Stomach smooth muscle (tissue), 2 donors: ENCODE measurements around the gene IL17REL.

Source experiments
- H3K27ac ChIP-seq: one replicate; pipeline ENCODE4 v1.7.0; 2013; ENCODE audit warnings: mild to moderate bottlenecking, low read length, inconsistent platforms
- H3K27me3 ChIP-seq, 2 donors: one replicate each; pipeline ENCODE4 v1.7.0; 2013; ENCODE audit warnings: low read length in 2 of 2; ENCODE audit not compliant: insufficient read depth in 2 of 2, control insufficient read depth in 1 of 2
- H3K36me3 ChIP-seq, 2 donors: one replicate each; pipeline ENCODE4 v1.7.0; 2013; ENCODE audit warnings: low read length in 2 of 2; ENCODE audit not compliant: control insufficient read depth in 2 of 2, insufficient read depth in 2 of 2
- H3K4me1 ChIP-seq: one replicate; pipeline ENCODE4 v1.7.0; 2013; ENCODE audit warnings: low read length; ENCODE audit not compliant: control insufficient read depth, insufficient read depth
- H3K4me3 ChIP-seq, 2 donors: one replicate each; pipeline ENCODE4 v1.7.0; 2013; ENCODE audit warnings: low read length in 2 of 2
- H3K9ac ChIP-seq, 2 donors: one replicate each; pipeline ENCODE4 v1.7.0; 2013; ENCODE audit warnings: low read length in 2 of 2, mild to moderate bottlenecking in 1 of 2
- H3K9me3 ChIP-seq, 2 donors: one replicate each; pipeline ENCODE4 v1.7.0; 2013; ENCODE audit warnings: low read length in 2 of 2; ENCODE audit not compliant: control insufficient read depth in 2 of 2
- donor health status: healthy.
- donor health status: Pancreatic carcinoma.

IL17REL gene

DNA sequence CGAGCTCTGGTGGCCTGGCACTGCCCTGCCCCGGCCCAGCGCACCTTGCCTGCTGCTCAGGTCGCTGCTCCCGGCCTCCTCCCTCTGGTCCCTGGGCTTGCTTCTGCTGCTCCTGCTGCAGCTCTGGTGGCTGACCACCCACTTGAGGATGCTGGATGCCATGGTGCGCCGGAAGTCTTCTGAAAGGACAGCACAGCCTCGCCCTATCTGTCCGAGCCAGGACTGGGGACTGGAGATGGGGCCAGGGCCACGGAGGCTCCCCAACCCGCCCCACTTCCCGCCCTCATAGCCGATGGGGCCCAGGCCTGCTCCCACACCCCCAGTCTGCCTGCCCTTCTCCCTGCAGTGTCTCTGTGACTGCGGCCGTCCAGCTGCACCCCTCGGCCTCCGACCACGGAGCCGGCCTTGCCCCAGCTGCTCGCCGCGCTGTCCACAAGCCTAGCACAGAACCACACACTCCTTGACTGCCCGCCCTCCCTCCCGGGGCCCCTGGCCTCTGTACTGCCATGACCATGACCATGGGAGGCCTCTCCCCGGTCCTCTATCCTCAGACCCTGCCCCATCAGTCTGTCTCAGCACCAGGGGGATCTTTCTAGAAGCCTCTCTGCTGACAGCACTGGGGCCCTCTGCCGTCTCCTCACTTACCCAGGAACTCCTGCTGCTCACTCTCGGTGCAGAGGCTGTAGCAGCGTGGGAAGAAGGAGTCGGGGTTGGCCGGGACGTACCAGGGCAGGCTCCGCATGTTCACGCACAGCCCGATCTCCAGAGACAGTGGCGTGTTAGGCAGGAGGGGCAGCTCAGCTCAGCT lies 32.9 kb upstream of the IL17REL start:
- Histone ChIP-seq H3K4me3 (no peak overlapping the region), H3K27ac (no peak overlapping the region), H3K27me3 (peaks cover 17 to 21% of the 10 kb centered on the region in 2 donors), H3K4me1 (no peaks in the 10 kb centered on the region), H3K9me3 (no peaks in the 10 kb centered on the region), H3K9ac (no peak overlapping the region), H3K36me3 (no peaks in the 10 kb centered on the region)

GRCh38 chr22:50044485-50045118 lies 32.0 kb upstream of the IL17REL start:
- Histone ChIP-seq H3K4me3 (no peak overlapping the region), H3K27me3 (peaks cover 18 to 21% of the 10 kb centered on the region in 2 donors), H3K4me1 (no peaks in the 10 kb centered on the region), H3K9me3 (no peaks in the 10 kb centered on the region), H3K9ac (no peak overlapping the region), H3K27ac (no peak overlapping the region), H3K36me3 (no peaks in the 10 kb centered on the region)

DNA sequence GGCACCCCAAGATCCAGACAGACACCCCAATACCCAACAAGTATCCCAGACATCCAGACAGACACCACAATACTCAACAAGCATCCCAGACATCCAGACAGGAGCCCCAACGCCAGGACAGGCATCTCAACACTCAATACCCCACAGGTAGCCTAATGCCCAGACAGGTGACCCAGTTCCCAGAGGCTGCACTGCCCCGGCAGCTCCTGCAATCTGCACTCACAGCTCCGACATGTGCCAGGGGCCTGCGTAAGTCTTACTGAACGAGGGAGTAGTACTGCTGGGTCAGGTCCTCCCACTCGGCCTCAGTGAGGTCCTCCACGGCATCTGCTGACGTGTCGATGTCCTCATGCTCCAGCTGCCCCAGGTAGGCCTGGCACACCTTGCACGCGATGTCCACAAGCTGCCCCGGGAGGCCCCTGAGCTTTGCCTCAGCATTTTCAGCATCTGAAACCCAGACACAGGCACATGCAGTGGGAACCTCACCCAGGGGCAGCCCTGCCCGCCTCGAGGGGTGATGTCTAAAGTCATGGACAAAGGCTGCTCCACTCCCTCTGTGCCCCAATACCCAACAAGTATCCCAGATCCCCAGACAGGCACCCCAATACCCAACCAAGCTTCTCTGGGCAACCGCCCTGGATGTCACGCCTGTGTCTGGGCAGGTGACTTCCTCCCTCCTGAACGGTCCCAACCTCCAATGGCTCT lies 28.9 kb upstream of the IL17REL start:
- H3K36me3 ChIP-seq = no peaks in the 10 kb centered on the region
- no peak overlapping the region for H3K9ac ChIP-seq
- peaks cover 0 to 11% of the 10 kb centered on the region in 2 donors for H3K9me3 ChIP-seq
- H3K27me3 ChIP-seq = peaks cover 16 to 21% of the 10 kb centered on the region in 2 donors
- no peaks in the 10 kb centered on the region for H3K4me1 ChIP-seq
- no peak overlapping the region for H3K27ac ChIP-seq
- H3K4me3 ChIP-seq = no peak overlapping the region

GRCh38 chr22:50040717-50041116 lies 28.2 kb upstream of the IL17REL start:
- Histone ChIP-seq H3K4me3 (no peak overlapping the region), H3K4me1 (no peaks in the 10 kb centered on the region), H3K27ac (no peak overlapping the region), H3K9ac (no peak overlapping the region), H3K27me3 (peaks cover 16 to 21% of the 10 kb centered on the region in 2 donors), H3K36me3 (no peaks in the 10 kb centered on the region), H3K9me3 (peaks cover 0 to 11% of the 10 kb centered on the region in 2 donors)

DNA sequence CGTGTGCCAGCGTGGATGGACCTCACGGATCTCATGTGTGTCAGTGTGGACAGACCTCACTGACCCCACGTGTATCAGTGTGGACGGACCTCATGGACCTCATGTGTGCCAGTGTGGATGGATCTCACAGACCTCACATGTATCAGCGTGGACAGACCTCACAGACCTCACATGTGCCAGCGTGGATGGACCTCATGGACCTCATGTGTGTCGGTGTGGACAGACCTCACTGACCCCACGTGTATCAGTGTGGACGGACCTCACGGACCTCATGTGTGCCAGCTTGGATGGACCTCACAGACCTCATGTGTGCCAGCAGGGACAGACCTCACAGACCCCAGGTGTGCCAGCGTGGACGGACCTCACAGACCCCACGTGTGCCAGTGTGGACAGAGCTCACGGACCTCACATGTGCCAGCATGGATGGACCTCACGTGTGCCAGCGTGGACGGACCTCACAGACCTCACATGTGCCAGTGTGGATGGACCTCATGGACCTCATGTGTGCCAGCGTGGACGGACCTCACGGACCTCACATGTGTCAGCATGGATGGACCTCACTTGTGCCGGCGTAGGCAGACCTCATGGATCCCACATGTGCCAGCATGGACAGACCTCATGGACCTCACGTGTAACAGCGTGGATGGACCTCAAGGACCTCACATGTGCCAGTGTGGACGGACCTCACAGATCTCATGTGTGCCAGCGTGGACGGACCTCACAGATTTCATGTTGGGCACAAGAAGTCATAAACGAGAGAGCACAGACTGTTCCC lies 27.3 kb upstream of the IL17REL start:
- no peak overlapping the region for H3K27ac ChIP-seq
- no peaks in the 10 kb centered on the region for H3K4me1 ChIP-seq
- peaks cover 0 to 11% of the 10 kb centered on the region in 2 donors for H3K9me3 ChIP-seq
- H3K4me3 ChIP-seq = no peak overlapping the region
- peaks cover 19 to 20% of the 10 kb centered on the region in 2 donors for H3K27me3 ChIP-seq
- H3K9ac ChIP-seq = no peak overlapping the region
- no peaks in the 10 kb centered on the region for H3K36me3 ChIP-seq

DNA sequence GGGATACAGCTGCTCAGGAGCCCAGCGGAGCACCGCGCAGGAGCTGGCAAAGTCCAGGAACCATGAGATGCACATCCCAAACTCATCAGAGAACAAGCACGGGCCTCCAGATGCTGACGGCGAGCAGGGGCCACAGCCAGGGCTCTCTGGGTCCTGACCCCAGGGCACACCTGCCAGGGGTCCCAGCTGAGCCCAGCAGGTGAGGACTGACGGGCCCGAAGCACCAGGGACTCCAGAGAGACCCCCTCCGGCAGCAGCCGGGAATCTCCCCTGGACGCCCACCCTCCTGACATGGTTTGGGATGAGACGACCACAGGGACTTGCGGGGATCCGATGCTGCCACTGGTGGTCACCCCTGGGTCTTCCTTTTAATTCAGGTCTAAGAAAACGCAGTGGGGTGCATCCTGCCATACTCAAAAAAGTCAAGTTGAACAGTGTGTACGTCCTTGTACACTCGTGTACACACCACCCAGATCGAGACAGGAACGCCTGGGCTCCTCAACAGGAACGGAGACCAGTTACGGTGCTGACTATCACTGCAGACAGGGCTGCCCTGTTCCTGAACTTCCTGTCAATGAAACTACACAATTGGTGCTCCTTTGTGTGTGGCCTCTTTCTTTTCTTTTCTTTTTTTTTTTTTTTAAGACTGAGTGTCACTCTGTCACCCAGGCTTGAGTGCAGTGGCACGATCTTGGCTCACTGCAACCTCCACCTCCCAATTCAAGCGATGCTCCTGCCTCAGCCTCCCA lies 23.6 kb upstream of the IL17REL start:
- Histone ChIP-seq H3K4me1 (no peaks in the 10 kb centered on the region), H3K27me3 (peaks cover 6 to 10% of the 10 kb centered on the region in 2 donors), H3K27ac (no peak overlapping the region)

DNA sequence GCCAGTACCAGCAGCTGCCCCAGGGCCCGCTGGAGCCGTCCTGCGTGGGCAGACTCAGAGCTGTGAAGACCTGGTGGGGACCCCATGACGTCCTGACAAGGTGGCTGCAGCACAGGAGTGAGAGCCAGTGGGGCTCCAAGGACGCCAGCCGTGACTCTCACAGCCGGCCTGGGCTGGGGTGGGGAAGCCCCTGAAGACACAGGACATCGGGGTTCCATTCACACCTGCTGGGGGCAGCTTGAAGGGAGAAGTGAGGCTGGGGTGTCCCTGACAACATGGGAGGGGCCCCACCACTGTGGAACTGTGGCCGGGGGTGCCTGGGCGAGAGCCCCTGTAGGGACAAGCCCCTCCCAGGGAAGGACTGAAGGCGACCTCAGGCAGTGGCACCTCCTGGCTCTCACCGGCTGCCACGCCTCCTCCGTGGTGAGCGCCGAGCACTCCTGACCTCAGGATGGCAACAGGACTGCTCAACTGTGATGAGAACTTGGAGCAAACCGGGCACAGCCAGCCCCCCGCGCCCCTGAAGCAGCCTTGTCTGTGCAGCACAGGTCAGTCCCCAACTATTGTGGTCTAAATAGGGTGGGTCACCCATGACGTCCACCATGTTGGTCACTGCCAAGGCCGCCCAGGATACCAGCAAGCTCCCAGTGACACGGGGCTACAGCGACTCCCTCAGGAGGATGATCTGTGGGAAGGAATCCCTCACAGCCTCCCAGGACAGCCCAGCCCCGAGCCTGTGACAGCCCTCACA lies 22.7 kb upstream of the IL17REL start:
- no peak overlapping the region for H3K4me3 ChIP-seq
- peaks cover 10 to 12% of the 10 kb centered on the region in 2 donors for H3K27me3 ChIP-seq
- no peaks in the 10 kb centered on the region for H3K4me1 ChIP-seq
- H3K36me3 ChIP-seq = no peaks in the 10 kb centered on the region
- H3K9ac ChIP-seq = no peak overlapping the region
- H3K27ac ChIP-seq = no peak overlapping the region
- peaks cover 0 to 11% of the 10 kb centered on the region in 2 donors for H3K9me3 ChIP-seq

More for the DNA sequence above, 23.6 kb upstream of the IL17REL start:
- Histone ChIP-seq H3K9ac (no peak overlapping the region), H3K9me3 (peaks cover 0 to 11% of the 10 kb centered on the region in 2 donors), H3K4me3 (no peak overlapping the region), H3K36me3 (no peaks in the 10 kb centered on the region)

GRCh38 chr22:50034126-50035081 lies 21.8 kb upstream of the IL17REL start:
- peaks cover 0 to 10% of the 10 kb centered on the region in 2 donors for H3K9me3 ChIP-seq
- H3K27me3 ChIP-seq = peaks cover 10 to 18% of the 10 kb centered on the region in 2 donors
- no peaks in the 10 kb centered on the region for H3K36me3 ChIP-seq
- no peak overlapping the region for H3K27ac ChIP-seq
- no peak overlapping the region for H3K4me3 ChIP-seq
- no peaks in the 10 kb centered on the region for H3K4me1 ChIP-seq
- H3K9ac ChIP-seq = no peak overlapping the region
